NK-92 (cell line): Measurements from ENCODE around the gene SSBP3.

Experiments
- DNase-seq: peaks from one replicate; lab custom pipeline; 2025; ENCODE audit not compliant: unreplicated experiment; lab: John Stamatoyannopoulos, UW

The SSBP3 gene

DNA sequence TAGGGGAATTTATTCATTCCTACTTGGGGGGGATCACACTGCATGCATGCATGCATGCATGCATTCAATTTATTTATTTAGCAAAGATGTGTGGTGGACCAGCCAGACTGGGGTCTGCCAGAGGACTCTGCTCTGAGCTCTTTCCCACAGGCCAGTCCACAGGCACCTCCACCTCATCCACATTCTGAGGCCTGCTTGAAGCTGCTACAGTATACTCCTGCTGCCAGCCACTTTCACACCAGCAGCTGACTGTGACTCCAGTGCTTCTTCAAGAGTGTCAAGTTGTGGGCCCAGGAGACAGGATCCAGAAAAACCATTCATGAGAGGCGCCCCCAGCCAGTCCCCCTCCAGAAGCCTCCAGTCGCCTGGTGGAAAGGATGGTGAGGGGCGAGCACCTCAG, 30.9 kb downstream of the SSBP3 start:
- no peak for DNase-seq

DNA sequence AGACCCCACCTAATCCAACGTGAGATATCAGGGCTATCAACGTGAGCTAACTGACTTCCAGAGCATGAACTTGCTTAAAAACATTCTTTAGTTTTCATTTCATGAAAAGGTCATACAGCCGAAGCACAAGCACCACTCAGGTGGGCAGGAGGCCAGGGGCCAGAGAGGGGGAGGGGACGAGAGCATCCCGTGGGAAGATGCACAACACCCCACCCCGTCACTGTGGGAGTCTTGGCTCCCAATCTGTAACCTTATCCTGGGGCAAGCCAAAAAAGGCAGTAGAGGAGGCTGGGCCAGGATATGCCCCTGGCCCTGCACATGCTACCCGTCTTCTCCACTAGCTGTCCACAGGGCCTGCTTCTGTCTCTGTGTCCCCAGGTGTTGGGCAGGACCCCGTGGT, 31.4 kb downstream of the SSBP3 start:
- no peak for DNase-seq

DNA sequence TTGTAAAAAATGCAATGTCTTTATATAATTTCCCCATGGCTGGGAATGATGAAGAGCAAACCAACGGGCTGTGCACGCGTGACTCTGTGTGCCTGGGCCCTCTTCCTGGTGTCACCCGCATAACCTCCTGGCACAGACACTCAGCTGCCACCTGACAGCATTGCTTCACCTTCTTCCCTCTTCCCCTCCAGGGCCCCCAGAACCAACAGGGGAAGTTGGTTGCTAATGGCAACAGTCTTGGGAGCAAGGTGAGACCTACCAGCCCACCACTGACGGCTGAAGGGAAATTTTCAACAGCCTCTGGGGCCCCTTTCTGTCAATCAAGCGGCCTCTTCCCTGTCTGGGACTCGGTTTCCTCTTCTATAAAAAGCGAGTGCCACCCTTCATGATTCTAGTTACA, 33.2 kb downstream of the SSBP3 start:
- DNase-seq = no peak

DNA sequence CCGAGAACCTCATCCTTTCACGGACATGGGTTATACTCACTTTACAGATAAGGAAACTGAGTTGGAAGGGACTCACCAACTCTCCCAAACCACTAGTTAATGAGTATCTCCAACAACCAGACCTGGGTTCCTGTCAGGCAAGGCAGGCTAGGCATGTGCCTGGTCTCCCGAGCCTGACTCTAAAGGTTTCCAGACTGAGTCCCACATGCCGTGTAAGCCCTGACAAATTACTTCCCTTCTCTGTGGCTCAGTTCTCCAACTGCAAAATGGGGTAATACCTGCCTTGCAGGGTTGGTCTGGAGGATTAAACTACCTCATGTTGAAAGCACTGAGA, 34.3 kb downstream of the SSBP3 start:
- DNase-seq = no peak

DNA sequence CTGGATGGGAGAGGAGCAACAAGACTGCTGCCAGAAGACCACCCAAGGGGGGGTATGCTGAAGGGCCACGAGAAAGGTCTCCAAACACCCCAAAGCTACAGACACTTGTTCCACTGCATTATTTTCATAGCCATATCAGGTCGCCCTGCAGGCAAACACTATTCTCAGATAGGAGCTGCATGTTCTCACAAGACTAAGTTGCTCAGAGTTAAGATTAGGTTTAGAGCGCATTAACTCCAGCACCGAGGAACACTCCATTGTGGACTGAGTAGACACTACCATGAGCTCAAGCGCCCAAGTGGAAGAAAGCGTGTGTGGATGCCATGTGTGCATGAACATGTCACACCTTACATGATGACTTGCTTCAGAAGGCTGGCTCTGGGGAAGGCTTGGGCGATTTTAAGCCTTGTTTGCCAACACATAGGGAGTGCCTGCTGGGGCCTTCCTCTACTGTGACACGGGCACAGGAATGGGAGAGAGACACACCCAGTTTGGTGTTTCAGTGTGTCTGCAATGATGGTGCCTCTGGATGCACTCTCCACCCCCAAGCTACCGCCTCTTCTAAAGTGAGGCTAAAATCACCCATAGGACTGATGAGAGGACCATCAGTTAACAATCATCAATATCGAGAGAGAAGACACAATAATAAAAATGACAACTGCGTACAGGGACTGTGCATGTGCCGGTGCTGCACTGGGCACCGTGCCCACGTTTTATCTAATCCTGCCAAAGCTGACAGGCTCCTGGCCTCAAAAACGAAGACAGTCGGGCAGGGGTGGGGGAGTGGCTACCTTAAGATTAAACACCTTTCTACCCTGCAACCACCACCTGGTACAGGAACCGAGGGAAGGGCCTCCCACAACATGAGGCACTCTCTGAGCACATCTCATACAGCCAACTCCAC, 34.9 kb downstream of the SSBP3 start:
- DNase-seq = no peak

- no peak for DNase-seq
Measured at GRCh38 chr1:54370287-54370989, 35.8 kb downstream of the SSBP3 start.

DNA sequence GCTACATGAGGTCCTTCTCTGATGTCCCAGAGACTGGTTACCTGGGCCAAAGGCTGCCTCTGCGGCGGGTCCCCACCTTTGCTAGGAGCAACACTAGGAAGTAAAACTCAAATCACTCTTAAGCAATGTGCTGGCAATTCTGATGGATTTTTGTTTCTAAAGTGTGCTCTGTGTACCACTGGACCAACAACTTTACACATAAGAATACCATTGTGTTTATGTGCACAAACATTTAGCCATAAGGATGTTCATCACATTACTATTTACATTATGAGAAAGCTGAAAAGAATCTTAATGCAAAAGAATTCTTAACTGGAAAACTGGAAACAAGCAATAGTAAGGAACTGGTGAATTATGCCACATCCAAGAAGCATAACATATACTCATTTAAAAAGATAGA, 38.6 kb downstream of the SSBP3 start:
- no peak for DNase-seq

GRCh38 chr1:54365847-54366246, 40.3 kb downstream of the SSBP3 start:
- no peak for DNase-seq

DNA sequence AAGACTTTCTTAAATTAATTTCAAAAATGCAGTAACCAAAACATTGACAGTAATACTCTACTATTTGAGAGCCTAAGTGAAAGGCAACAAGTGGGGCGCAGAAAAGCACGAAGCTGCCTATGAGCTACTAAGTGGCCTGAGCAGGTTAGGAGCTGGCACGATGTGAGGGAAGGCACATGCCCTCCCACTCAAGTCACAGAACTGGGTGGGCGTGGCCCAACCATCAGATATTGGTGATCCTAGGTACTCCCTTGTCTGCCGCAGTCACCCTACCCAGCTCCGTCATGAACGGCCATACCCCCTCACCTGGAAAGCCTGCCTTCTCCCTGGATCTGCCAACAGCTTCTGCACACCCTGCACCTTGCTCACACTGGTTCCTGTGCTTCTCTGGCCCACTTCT, 40.8 kb downstream of the SSBP3 start:
- DNase-seq = no peak

DNA sequence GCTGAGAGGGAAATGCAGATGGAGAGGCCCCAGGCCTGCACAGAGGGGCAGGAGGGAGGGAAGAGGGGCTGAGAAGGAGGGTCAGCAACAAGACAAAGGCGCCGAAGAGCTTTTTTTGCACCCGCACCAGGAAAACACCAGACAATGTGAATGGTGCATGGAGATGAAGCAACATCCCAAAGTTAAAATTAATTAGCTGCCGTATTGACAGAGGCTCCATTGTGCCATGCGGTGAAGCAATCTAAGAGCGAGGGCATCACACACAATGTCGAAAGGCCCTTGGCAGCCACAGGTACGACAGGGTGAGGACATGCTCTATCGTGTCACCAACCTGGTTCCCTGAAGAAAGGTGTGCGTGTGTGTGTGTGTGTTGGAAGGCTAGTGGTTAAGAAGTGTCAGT, 41.2 kb downstream of the SSBP3 start:
- DNase-seq = no peak

DNA sequence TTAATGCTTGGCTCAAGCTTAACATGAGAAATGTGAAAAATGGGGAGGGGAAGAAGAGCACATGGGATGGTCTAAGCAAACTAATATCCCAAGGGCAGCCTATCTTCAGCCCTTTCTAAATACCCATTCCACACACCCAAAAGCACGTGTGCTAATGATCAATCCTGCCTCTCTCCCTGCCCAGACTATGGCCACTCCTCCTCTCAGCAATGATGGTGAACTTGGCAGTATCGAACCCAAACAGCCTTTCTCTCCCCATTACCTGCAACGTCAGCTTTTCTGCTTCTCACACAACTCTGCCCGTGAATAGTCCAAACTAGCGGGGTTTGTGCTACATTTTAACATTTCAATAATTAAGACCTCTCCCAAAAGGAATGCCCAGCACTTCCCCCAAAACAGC, 41.6 kb downstream of the SSBP3 start:
- no peak for DNase-seq

- DNase-seq = no peak
Measured at GRCh38 chr1:54363925-54364324, 42.3 kb downstream of the SSBP3 start.

DNA sequence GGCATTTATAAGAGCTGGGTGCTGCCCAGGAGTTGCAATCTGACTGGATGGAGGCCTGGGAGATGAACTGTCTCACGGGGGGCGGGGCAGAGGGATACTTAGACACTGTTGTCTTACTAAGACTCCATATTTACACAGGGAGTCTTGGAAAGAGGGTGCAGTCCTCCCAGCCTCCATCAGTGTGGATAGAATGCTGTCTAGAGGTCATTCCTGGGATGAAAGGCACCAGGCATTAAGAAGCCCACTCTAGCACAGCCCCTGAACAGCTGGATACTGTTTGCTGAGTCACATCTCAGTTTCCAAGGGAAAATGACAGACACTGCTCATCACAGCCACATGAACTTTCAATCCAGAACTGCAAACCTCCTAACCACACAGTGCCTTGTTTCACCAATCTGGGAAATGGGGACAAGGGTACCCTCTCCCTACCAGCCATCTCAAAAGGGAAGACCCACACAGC, 43.3 kb downstream of the SSBP3 start:
- no peak for DNase-seq

DNA sequence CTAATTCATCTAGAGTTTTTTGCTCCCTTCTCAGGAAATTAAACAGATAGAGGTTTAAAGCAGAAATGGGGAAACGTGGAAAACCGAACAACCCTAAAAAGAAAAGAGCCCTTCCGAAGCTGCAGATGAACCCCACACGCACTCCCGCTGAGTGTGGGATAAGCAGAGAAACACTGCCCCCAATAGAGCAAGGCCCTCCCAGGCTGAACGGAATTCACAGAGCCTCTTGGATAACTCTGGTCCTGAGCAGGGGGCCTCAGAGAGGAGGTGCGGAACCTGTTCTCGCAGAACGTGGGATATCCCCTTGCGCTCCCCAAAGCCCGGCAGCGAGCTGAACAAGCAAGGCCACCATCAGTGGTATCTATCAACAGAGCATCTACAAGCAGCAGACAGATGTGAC, 44.9 kb downstream of the SSBP3 start:
- DNase-seq = no peak

DNA sequence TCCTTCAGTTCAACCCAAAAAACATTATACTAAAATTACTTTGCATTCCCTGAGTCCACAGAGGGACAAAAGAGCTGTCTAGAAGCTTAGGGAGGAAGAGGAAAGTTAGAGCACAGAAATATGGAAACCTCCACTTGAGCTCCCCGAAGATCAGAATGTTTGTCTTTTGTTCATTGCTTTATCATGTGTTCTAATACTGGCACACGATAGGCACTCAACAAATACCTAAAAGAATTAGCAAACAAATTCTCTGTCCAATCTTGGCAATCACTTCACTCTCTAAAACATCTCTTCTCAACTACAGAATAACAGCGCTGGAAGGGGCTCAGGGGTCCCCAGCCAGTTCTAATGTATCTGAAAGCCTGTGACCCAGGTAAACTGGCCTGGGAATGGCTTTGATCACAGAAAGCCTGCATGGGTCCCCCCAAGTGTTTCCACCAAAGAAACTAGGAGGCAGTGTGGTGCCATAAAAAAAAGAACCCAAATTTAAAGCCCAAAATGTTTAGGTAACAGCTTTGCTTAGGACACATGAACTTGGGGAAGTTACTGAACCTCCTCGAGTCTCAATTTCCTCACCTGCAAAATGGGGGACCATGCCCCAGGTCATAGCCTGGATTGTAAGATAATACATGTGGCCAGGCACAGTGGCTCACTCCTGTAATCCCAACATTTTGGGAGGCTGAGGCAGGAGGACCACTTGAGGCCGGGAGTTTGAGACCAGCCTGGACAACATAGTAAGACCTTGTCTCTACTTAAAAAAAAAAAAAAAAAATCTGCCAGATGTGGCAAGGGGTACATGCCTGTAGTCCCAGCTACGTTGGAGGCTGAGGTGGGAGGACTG, 45.8 kb downstream of the SSBP3 start:
- no peak for DNase-seq

GRCh38 chr1:54359393-54360162, 46.6 kb downstream of the SSBP3 start:
- DNase-seq = no peak

DNA sequence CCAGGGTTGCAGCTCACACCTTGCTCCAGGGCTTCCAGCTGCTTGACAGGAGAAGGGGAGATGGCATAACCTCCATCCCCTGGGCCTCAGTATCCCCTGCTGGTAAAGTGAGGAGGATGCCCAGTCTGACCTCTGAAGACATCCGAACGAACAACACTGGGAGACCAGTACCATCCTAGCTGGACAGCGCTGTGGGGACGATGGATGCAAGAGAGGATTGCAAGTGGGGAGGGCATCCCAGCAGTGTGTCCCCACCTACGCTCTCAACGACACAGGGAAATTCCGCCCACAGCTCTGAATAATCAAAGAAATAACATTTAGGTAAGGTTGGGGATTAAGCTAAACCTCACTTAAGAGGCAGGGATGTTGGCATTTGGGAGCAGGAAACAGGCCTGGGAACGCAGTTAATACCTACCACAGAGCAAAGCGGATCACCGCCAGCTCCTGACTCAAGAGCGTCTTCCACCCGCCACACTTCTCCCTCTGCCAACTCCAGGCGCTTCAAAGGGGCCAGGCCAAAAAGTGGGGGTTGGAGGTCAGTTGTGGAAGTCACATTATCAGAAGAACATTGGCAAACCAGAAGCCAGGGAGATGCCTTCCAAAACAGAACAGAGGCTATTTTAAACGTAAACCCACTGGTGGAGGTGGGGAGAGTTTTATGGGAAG, 47.6 kb downstream of the SSBP3 start:
- DNase-seq = no peak

DNA sequence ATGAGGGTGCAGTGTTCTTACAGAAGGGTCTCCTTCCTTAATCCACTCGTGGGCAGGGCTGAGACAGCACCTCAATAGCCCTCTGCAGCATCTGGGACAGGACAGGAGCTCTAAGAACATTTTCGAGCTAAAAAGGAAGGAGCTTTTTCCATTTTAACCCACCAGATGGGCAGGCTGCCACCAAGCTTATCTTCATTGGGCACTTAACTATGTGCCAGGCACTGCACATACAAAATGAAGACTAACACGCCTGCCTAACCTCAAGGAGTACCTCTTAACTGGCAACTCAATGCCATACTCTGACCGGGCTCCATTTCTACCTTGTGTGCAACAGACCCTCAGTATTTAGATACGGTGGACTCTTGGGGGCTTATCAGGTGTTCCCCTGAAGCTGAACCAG, 48.2 kb downstream of the SSBP3 start:
- DNase-seq = no peak

DNA sequence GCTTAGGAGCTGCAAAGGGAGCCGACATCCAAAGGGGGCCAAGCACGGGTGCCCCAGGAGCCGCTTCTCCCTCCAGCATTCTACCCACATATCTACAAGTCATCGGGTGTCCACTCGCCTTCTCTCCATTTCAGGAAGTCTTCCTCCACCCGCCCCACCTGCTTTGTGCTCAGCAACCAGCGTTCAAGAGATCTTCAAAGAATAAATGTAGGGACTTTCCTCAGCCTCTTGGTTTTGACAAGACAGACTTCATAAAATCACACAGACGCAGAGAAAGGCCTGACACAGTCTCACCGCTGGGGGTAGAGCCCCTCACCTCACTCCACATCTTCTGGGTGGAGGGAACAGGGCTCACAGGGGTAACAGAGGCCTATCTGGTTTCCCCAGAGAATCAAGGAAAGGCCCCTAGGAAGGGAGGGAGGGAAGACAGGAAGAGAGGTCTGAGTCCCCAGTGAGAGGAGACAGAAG, 49.5 kb downstream of the SSBP3 start:
- DNase-seq = no peak
